GM12874 (cell line): ENCODE data around the gene RBP3.

ENCODE experiments used
- CTCF ChIP-seq: IDR thresholded peaks from 2 replicates; pipeline ENCODE4 v1.5.1; 2011; ENCODE audit warnings: low read depth, mild to moderate bottlenecking, control low read depth, low read length, moderate library complexity; ENCODE audit not compliant: insufficient read depth

The RBP3 gene

GRCh38 chr10:47305566-47305965 is 42.6 kb upstream of the RBP3 start:
- TF ChIP-seq CTCF: no peak

- TF ChIP-seq CTCF: no peak
Observed at GRCh38 chr10:47306387-47307210, 41.6 kb upstream of the RBP3 start.

- no peak for TF ChIP-seq CTCF
Observed at GRCh38 chr10:47307381-47307780, 40.8 kb upstream of the RBP3 start.

- no peak for TF ChIP-seq CTCF
Observed at GRCh38 chr10:47308775-47309174, 39.4 kb upstream of the RBP3 start.

- peak; percentile 26; the same call in 1 of the 2 replicates for TF ChIP-seq CTCF
Observed at GRCh38 chr10:47309408-47310089, 38.6 kb upstream of the RBP3 start.

GRCh38 chr10:47310090-47310505 is 38.1 kb upstream of the RBP3 start:
- no peak for TF ChIP-seq CTCF

- TF ChIP-seq CTCF: no peak
Observed at GRCh38 chr10:47311193-47311931, 36.8 kb upstream of the RBP3 start.
